Stomach (tissue), 4 donors: ENCODE results near the gene LUM.

Experiments used
- EP300 ChIP-seq: sonication (generic); formaldehyde crosslinking; IDR thresholded peaks from one replicate; pipeline ENCODE4 v1.6.1; 2017; ENCODE audit warnings: antibody characterized with exemption
- POLR2A ChIP-seq, 4 donors: fragments of 450-650 bp; IDR thresholded peaks; one replicate each; pipeline ENCODE4 v1.6.1; 2016; ENCODE audit warnings: antibody characterized with exemption in 4 of 4, control low read depth in 2 of 4, mild to moderate bottlenecking in 1 of 4, moderate library complexity in 1 of 4
- TF ChIP-seq, protein P1 (sequence below), 7 experiments: fragments of 450-650 bp in 4 of 7; fragments of 200-600 bp in 3 of 7; sonication (generic) in 3 of 7; IDR thresholded peaks; one replicate each; pipeline ENCODE4 v1.5.1; 2016 to 2019; ENCODE audit warnings: antibody characterized with exemption in 7 of 7, control low read depth in 2 of 7, mild to moderate bottlenecking in 1 of 7

DNA sequence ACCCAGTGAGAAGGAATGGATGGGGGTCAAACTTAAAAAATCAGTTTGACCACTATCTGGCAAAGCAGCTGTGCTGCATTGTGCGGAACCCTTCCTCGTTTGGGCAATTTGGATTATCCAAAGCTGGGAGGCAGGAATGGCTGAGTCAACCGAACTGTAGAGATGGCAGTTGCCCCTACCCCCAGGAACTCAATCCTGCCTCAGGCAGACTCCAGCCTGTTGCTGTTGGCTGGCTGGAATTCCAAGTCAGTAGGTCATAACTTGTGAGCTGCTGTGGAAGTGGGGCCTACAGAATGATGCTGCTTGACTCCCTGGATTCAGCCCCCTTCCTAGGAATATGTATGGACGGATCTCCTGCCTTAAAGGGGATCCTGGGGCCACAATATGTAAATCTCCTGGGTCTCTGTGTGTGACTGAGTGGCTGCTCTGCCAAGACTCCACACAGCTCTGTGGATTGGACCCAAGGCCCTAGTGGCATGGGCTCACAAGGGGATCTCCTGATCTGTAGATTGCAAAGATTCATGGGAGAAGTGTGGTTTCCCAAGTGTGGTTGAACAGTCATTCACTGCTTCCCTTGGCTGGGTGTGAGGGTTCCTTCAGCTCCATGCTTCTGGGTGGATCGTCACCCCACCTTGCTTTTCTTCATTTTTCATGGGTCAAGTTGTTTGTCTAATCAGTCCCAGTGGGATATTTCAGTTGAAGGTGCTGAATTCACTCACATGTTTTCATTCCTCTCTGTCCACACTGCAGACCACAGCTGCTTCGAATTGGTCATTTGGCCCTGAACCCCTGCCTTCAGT is 19.2 kb downstream of the LUM start:
- TF ChIP-seq, protein P1, sequence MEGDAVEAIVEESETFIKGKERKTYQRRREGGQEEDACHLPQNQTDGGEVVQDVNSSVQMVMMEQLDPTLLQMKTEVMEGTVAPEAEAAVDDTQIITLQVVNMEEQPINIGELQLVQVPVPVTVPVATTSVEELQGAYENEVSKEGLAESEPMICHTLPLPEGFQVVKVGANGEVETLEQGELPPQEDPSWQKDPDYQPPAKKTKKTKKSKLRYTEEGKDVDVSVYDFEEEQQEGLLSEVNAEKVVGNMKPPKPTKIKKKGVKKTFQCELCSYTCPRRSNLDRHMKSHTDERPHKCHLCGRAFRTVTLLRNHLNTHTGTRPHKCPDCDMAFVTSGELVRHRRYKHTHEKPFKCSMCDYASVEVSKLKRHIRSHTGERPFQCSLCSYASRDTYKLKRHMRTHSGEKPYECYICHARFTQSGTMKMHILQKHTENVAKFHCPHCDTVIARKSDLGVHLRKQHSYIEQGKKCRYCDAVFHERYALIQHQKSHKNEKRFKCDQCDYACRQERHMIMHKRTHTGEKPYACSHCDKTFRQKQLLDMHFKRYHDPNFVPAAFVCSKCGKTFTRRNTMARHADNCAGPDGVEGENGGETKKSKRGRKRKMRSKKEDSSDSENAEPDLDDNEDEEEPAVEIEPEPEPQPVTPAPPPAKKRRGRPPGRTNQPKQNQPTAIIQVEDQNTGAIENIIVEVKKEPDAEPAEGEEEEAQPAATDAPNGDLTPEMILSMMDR (IDR thresholded peaks at IDR 0.05): no peak
- TF ChIP-seq EP300 (no peak), POLR2A (IDR thresholded peaks at IDR 0.05) (no peak)
